Panc1 (cell line): ENCODE measurements around the gene AGBL5. TPM values are rescaled to one million over a fixed set of nuclear protein-coding genes. Genes with fewer than 3 reads are reported as not detected.

Experiments used
- ATAC-seq: fragments of 200-7000 bp; cut with Tn5 transposase; 2 replicates; pipeline ENCODE4 v1.9.1; 2020; ENCODE audit warnings: mild to moderate bottlenecking, moderate library complexity
- BruUV-seq: library from RNA; stranded (reverse); fragments of 400-500 nt; replicated peaks from 2 replicates; lab custom pipeline; 2021; lab: Mats Ljungman, UMichigan
- CTCF ChIA-PET: fragments of 300-600 bp; sonication (Branson Sonifier 250); formaldehyde crosslinking; loops from one replicate; lab custom pipeline; 2022; ENCODE audit warnings: antibody characterized with exemption; lab: Charles Lee
- POLR2A ChIA-PET: fragments of 300-600 bp; sonication (Branson Sonifier 250); formaldehyde crosslinking; loops from one replicate; lab custom pipeline; 2022; ENCODE audit warnings: antibody characterized with exemption; lab: Charles Lee
- DNase-seq: peaks from one replicate; pipeline ENCODE4 v3.0.0-alpha.2; 2010; ENCODE audit warnings: low read depth, low spot score
- H3K27ac ChIP-seq: 2 replicates; pipeline ENCODE4 v1.5.1; 2011; ENCODE audit warnings: mild to moderate bottlenecking, low read length, inconsistent platforms
- H3K27me3 ChIP-seq: fragments of 200-500 bp; sonication (Bioruptor generic); 2 replicates; pipeline ENCODE4 v1.6.0; 2014; ENCODE audit warnings: low read length, inconsistent platforms; ENCODE audit not compliant: control insufficient read depth, insufficient read depth
- H3K36me3 ChIP-seq: fragments of 200-500 bp; sonication (Bioruptor generic); 2 replicates; pipeline ENCODE4 v1.5.1; 2014; ENCODE audit warnings: inconsistent platforms, mild to moderate bottlenecking, low read length, moderate library complexity; ENCODE audit not compliant: control insufficient read depth, insufficient read depth
- H3K4me1 ChIP-seq: 2 replicates; pipeline ENCODE4 v1.5.1; 2011; ENCODE audit warnings: inconsistent platforms, mild to moderate bottlenecking, low read length, moderate library complexity; ENCODE audit not compliant: control insufficient read depth, insufficient read depth
- H3K4me3 ChIP-seq, 2 experiments: 2 replicates each; pipeline ENCODE4 v1.5.1; 2011 to 2012; ENCODE audit warnings: low read depth in 2 of 2, low read length in 2 of 2, mild to moderate bottlenecking in 2 of 2, inconsistent platforms in 1 of 2, moderate library complexity in 1 of 2
- H3K9me3 ChIP-seq: fragments of 200-500 bp; sonication (Bioruptor generic); 2 replicates; pipeline ENCODE4 v1.5.1; 2014; ENCODE audit warnings: low read depth, mild to moderate bottlenecking, inconsistent platforms, low read length, moderate library complexity; ENCODE audit not compliant: control insufficient read depth, insufficient read depth
- CTCF ChIP-seq: fragments of 450-650 bp; IDR thresholded peaks from 2 replicates; pipeline ENCODE4 v1.5.1; 2017; ENCODE audit warnings: mild to moderate bottlenecking
- POLR2AphosphoS5 ChIP-seq: IDR thresholded peaks from 2 replicates; pipeline ENCODE4 v1.6.1; 2012; ENCODE audit warnings: mild to moderate bottlenecking, low read depth, low read length, moderate library complexity
- REST ChIP-seq, 2 experiments: IDR thresholded peaks; 2 replicates each; pipeline ENCODE4 v1.6.1; 2011 to 2012; ENCODE audit warnings: low read depth in 2 of 2, control low read depth in 1 of 2, low read length in 1 of 2, mild to moderate bottlenecking in 1 of 2, moderate library complexity in 1 of 2; ENCODE audit not compliant: insufficient read depth in 1 of 2
- SIN3A ChIP-seq: IDR thresholded peaks from 2 replicates; pipeline ENCODE4 v1.6.1; 2012; ENCODE audit warnings: low read depth, mild to moderate bottlenecking, low read length, moderate library complexity, borderline replicate concordance; ENCODE audit not compliant: insufficient read depth
- TCF7L2 ChIP-seq: IDR thresholded peaks from 2 replicates; pipeline ENCODE4 v1.6.1; 2011; ENCODE audit warnings: mild to moderate bottlenecking, low read depth, low read length, inconsistent platforms
- in situ Hi-C: cut with HindIII; loops from 2 replicates; pipeline ENCODE4 v1.10.0; 2016; ENCODE audit warnings: low sequenced_read_pairs, low pct_unique_long_range_greater_than_20kb
- intact Hi-C: fragments of 100-400 bp; cut with micrococcal nuclease; formaldehyde crosslinking; loops from one replicate; pipeline ENCODE4 v1.10.0; 2022; ENCODE audit not compliant: unreplicated experiment
- total RNA-seq: library from RNA; stranded (reverse); gene quantifications from one replicate; pipeline ENCODE4 v1.2.1, GENCODE V29; 2021; ENCODE audit not compliant: unreplicated experiment

Gene AGBL5
- total RNA-seq, 1 experiment from 2014 or later = 55.6 TPM

- DNase-seq (no peak), ATAC-seq (no peak)
- Histone ChIP-seq H3K4me1 (no peaks in the 10 kb centered on the region), H3K27me3 (no peaks in the 10 kb centered on the region), H3K36me3 (no peaks in the 10 kb centered on the region), H3K27ac (no peak overlapping the region), H3K4me3 (no peak overlapping the region), H3K9me3 (no peaks in the 10 kb centered on the region)
- intact Hi-C loops (no loop called here), in situ Hi-C loops (no loop called here)
- ChIA-PET POLR2A (interaction anchor here (0.6 to 0.7 kb wide), 2 partner anchors 102 to 992 kb away, joined by 3 to 4 read pairs; no protein-coding TSS in a partner anchor), CTCF (no interaction called here)
- BruUV-seq = no TSS peak
- no peak for TF ChIP-seq TCF7L2
- no peak for TF ChIP-seq CTCF
- no peak for TF ChIP-seq REST (IDR thresholded peaks at IDR 0.05; ENCODE audit: insufficient read depth in 1 of 2, low read depth in 2 of 2, low read length in 1 of 2)
- no peak for TF ChIP-seq SIN3A
- TF ChIP-seq POLR2AphosphoS5 = no peak
These were observed 42.2 kb downstream of the AGBL5 start for GRCh38 chr2:27093430-27094352.

- no TSS peak for BruUV-seq
- intact Hi-C loops = no loop called here
These were observed 43.0 kb downstream of the AGBL5 start for GRCh38 chr2:27094353-27094984.

More at GRCh38 chr2:27094353-27094984, 43.0 kb downstream of the AGBL5 start:
- DNase-seq (no peak), ATAC-seq (no peak)
- TF ChIP-seq CTCF (no peak), REST (IDR thresholded peaks at IDR 0.05; ENCODE audit: insufficient read depth in 1 of 2, low read depth in 2 of 2, low read length in 1 of 2) (no peak), SIN3A (no peak), TCF7L2 (no peak), POLR2AphosphoS5 (no peak)
- Histone ChIP-seq H3K9me3 (no peaks in the 10 kb centered on the region), H3K27me3 (no peaks in the 10 kb centered on the region), H3K36me3 (no peaks in the 10 kb centered on the region), H3K4me1 (no peaks in the 10 kb centered on the region), H3K27ac (no peak overlapping the region), H3K4me3 (no peak overlapping the region)
- POLR2A ChIA-PET = no interaction called here
- CTCF ChIA-PET = no interaction called here
- in situ Hi-C loops = no loop called here
